ENCODE results near the gene KLK12.
"Not testable (repeated sequence)": the region's sequence is repeated elsewhere in the genome, so short reads cannot be mapped to it uniquely, and the experiment has no call there.

The KLK12 gene

DNA sequence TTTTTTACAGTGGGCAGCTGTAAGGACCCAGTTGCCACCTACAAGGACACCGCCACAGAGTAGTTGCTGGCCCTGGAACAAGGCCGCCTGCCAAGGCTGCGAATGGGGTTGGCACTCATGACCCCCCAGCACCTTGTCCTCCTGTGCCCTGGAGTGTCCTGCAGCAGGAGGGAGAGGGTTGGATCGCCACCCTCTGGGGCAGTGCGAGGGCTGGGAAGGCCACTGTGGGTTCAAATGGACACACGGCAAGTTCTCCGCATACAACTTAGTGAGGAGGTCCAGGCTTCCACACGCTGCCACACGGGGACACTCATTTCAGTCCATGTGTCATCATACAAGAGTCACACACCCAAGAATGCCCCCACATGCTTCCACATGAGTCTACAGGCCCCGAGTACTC, 34.4 kb downstream of the KLK12 start:
- H3K4me3 ChIP-seq (ENCODE audit: low read depth, low read length) = no peak overlapping the region
- in situ Hi-C loops (cut with HindIII; ENCODE audit: low sequenced_read_pairs) = no loop called here
- no peak for DNase-seq (ENCODE audit: low read depth)
- TF ChIP-seq, protein P1, sequence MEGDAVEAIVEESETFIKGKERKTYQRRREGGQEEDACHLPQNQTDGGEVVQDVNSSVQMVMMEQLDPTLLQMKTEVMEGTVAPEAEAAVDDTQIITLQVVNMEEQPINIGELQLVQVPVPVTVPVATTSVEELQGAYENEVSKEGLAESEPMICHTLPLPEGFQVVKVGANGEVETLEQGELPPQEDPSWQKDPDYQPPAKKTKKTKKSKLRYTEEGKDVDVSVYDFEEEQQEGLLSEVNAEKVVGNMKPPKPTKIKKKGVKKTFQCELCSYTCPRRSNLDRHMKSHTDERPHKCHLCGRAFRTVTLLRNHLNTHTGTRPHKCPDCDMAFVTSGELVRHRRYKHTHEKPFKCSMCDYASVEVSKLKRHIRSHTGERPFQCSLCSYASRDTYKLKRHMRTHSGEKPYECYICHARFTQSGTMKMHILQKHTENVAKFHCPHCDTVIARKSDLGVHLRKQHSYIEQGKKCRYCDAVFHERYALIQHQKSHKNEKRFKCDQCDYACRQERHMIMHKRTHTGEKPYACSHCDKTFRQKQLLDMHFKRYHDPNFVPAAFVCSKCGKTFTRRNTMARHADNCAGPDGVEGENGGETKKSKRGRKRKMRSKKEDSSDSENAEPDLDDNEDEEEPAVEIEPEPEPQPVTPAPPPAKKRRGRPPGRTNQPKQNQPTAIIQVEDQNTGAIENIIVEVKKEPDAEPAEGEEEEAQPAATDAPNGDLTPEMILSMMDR (IDR thresholded peaks at IDR 0.05; ENCODE audit: low read depth, low read length, missing control alignments) = no peak

DNA sequence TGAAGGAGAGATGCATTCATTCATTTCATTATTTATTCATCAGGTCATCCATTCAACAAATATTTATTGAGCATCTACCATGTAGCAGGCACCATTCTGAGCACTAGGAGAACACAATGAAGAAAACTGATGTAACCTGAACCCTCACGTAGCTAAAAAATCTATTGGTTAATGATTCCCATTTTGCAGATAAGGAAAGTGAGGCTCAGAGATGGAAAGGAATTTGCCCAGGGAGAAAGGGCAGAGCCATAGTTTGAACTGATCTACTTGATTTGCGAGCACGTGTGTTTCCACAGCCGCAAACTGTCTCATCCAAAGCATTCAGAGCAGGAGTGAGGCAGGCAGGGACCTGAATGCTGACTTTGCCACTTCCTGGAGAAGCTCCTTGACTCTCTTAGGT, 36.1 kb downstream of the KLK12 start:
- TF ChIP-seq, protein P1 (IDR thresholded peaks at IDR 0.05; ENCODE audit: low read depth, low read length, missing control alignments) = no peak
- no peak for DNase-seq (ENCODE audit: low read depth)
- in situ Hi-C loops (cut with HindIII; ENCODE audit: low sequenced_read_pairs) = no loop called here
- no peak overlapping the region for H3K4me3 ChIP-seq (ENCODE audit: low read depth, low read length)

DNA sequence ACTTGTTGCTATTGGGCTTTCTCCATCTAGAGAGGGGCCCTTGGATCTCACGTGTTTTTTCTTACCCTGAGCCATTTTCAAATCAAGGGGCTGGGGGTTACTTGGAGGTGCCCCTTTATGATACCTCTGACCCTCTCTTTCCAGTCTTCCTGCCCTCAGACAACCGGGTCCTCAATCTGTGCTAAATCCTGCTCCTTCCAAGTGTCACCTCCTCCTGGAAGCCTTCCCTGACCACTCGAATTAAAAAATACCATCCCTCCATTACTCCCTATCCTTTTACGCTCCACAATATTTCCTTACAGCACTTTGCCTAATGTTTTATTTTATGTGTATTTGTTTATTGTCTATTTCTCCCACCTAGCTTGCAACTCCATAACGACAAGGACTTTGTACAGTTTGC, 36.7 kb downstream of the KLK12 start:
- in situ Hi-C loops (cut with HindIII; ENCODE audit: low sequenced_read_pairs) = no loop called here
- no peak for DNase-seq (ENCODE audit: low read depth)
- TF ChIP-seq, protein P1 (IDR thresholded peaks at IDR 0.05; ENCODE audit: low read depth, low read length, missing control alignments) = no peak
- H3K4me3 ChIP-seq (ENCODE audit: low read depth, low read length) = no peak overlapping the region

DNA sequence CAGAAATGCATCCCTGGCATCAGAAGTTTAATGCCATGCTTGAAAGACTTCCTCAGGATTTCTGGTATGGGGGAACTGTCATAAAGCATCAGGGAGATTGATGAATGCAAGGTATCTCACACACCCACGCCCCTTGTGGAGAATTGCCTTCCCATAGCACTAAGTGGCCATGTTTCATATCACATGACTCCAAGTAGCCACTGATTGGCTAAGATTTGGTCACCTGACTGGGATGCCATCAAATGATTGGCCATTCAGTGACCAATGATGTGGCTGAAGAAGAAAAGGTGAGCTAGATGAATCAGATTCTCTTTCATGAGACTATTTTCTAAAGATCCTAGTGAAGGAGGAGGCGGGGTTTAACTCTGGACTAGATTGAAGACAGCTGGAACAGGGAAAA, 40.7 kb downstream of the KLK12 start:
- in situ Hi-C loops (cut with HindIII; ENCODE audit: low sequenced_read_pairs) = no loop called here
- H3K4me3 ChIP-seq (ENCODE audit: low read depth, low read length) = no peak overlapping the region
- TF ChIP-seq, protein P1 (IDR thresholded peaks at IDR 0.05; ENCODE audit: low read depth, low read length, missing control alignments) = no peak
- DNase-seq (ENCODE audit: low read depth) = no peak

DNA sequence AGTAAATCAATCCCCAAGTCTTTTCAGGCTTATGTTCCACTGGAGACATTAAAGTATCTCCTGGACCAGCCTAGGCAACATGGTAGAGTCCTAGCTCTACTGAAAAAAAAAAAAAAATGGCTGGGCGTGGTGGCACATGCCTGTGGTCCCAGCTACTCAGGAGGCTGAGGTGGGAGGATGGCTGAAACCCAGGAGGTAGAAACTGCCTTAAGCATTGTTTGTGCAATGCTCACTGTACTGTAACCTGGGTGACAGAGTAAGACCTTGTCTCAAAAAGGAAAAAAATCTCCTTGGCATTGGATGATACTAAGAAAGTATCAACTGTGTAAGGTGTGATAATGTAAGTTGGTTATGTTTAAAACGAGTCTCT, 42.2 kb downstream of the KLK12 start:
- no peak overlapping the region for H3K4me3 ChIP-seq (ENCODE audit: low read depth, low read length)
- TF ChIP-seq, protein P1 (IDR thresholded peaks at IDR 0.05; ENCODE audit: low read depth, low read length, missing control alignments) = no peak
- DNase-seq (ENCODE audit: low read depth) = no peak
- in situ Hi-C loops (cut with HindIII; ENCODE audit: low sequenced_read_pairs) = no loop called here

- in situ Hi-C loops (cut with HindIII; ENCODE audit: low sequenced_read_pairs); DNase-seq (ENCODE audit: low read depth); H3K4me3 ChIP-seq (ENCODE audit: low read depth, low read length): not testable (repeated sequence)
These were observed 50.4 kb downstream of the KLK12 start for GRCh38 chr19:50984416-50984815.

DNA sequence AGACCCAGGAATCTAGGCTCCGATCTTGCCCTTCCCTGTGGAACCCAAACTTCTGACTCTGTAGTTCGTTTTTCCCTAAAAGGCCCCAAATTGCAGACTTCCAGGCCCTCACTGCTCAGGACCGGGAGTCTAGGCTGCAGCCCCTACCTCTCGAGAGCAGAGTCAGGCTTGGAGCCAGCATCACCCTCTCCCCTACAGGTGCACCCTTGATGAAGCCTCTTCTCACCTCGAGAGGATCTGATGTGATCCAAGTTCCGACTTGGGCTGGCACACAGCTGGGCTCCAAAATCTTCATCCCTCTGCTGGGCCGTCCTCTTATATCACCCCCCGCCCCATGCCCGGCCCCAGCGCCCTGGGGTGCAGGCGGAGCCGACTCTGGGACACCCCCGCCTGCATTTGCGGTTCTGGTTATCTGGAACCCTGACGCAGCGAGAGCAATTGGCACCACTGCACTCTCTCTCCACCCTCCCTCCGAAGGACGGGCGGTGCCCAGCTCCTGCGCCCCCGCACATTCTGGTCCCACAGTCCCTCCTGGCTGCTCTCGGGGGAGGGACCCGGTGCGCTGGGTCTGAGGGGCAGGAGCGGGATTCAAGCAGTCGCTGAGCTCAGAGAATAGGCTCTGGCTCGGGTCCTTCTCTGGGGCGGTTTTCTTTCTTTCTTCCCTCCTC, 51.0 kb downstream of the KLK12 start, which contains the start of gene KLK7:
KLK7 (minus strand) TSS at position 293 of the 668 bp plus-strand sequence. CDS start 1,518 bp downstream, outside the sequence.
- no peak for DNase-seq (ENCODE audit: low read depth)
- in situ Hi-C loops (cut with HindIII; ENCODE audit: low sequenced_read_pairs) = no loop called here
- TF ChIP-seq, protein P1 (IDR thresholded peaks at IDR 0.05; ENCODE audit: low read depth, low read length, missing control alignments) = no peak
- no peak within 1 kb of the TSS for H3K4me3 ChIP-seq (ENCODE audit: low read depth, low read length)

Measured in astrocyte of the cerebellum (primary cell).